D721Med (cell line): ENCODE results near the gene SIRPA.
A peak's percentile ranks its signal among the peaks of the same experiment; 100 is the strongest.

Experiments
- DNase-seq: peaks from one replicate; pipeline ENCODE4 v3.0.0; 2011; ENCODE audit warnings: low spot score; ENCODE audit not compliant: insufficient read length
- FAIRE-seq: peaks from 2 replicates; lab custom pipeline; 2011; peaks lifted over from hg19 to GRCh38; lab: Jason Lieb, UNC
- TF ChIP-seq, protein P1 (sequence below): IDR thresholded peaks from 2 replicates; pipeline ENCODE4 v1.5.1; 2012; ENCODE audit warnings: mild to moderate bottlenecking, control low read depth; ENCODE audit not compliant: insufficient read depth; ENCODE audit errors: missing control alignments

The SIRPA gene

DNA sequence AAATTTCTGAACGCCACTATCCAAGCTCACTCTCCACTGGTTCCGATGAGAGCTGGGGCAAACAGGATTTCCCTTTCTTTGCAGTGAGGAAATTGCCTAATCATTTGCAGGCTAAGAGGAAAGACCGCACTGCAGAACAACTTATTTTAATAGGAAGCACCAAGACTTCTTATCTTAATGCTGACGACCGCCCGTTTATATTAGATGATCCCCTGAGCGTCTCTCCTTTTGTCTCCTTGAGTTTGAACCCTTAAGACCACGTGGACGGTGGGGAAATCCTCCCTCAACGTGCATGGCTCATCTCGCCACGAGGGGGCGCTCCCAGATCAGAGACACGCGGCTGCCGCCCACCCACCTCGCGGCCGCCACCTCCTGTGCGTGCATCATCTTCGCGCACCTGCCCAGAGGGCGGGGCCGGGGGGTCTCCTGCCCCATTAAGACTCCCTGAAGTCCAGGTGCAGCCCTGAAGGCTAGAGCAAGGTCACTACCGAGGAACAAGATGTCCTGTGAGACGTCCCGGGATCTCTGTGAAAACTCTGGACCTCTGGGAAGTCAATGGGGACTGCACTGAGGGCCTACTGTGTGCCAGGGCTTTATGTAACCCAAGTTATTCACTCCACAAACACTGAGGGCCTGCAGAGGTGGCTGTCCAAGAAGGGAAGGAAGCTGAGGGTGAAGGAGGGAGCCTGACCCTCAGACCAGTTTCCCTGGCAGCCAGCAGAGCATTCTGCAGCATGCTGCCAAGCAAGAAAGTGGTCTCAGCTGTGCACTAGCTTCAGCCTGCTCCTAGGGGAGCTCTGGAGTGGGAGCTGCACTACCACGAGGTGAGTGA, 70.5 kb downstream of the SIRPA start:
- FAIRE-seq = no peak
- TF ChIP-seq, protein P1, sequence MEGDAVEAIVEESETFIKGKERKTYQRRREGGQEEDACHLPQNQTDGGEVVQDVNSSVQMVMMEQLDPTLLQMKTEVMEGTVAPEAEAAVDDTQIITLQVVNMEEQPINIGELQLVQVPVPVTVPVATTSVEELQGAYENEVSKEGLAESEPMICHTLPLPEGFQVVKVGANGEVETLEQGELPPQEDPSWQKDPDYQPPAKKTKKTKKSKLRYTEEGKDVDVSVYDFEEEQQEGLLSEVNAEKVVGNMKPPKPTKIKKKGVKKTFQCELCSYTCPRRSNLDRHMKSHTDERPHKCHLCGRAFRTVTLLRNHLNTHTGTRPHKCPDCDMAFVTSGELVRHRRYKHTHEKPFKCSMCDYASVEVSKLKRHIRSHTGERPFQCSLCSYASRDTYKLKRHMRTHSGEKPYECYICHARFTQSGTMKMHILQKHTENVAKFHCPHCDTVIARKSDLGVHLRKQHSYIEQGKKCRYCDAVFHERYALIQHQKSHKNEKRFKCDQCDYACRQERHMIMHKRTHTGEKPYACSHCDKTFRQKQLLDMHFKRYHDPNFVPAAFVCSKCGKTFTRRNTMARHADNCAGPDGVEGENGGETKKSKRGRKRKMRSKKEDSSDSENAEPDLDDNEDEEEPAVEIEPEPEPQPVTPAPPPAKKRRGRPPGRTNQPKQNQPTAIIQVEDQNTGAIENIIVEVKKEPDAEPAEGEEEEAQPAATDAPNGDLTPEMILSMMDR = peak; percentile 70
- DNase-seq = peak; percentile 22

DNA sequence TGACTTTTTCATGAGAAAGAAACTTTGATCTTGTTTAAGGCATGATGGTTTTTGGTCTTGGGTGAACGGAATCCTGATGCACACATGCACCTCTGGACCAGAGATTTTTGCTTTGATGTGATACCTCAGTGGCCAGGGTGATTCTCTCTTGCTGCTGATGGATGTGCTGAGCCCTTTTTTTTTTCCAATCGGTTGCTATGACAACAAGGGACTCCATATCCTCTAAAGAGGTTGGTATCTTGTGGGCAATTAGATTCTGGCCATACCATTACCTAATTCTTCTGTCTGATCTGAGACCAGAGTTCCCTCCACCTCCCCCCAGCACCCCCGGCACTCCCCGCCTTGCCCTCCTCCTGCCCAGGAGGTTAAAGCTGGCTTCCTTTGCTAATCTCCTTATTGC, 73.8 kb downstream of the SIRPA start:
- FAIRE-seq (no peak), DNase-seq (no peak)
- TF ChIP-seq, protein P1 = no peak

DNA sequence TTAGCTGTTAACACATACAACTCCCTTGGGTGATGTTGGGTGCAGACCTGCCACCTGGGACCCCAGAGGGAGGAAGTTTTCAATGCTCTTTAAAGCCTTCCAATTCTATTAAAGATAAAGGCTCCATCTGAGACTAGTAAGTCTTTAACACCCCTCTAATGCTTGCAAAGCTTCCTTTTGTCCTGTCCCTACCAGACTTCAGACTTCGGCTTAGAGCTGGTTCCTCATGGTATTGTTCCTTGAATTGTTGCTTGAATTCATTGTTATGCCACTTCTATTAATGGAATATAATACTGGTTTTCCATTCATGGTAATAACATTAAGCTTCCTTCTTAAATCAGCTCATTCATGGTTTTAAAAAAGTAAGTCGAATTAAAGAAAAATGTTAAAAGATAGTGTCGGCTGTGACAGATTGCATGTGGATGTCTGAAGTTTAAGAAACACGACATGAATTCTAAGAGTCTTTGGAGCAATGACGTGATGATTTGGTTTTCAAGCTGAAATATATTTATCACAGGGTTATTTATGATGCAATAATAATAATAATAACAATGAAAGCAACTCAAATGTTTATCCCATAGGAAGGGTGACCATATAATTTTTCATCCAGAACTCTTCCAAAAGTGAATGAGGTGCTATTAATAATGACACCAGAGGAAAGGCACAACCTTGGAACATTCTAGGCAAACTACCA, 76.8 kb downstream of the SIRPA start:
- FAIRE-seq = no peak
- TF ChIP-seq, protein P1 = no peak
- DNase-seq = no peak

DNA sequence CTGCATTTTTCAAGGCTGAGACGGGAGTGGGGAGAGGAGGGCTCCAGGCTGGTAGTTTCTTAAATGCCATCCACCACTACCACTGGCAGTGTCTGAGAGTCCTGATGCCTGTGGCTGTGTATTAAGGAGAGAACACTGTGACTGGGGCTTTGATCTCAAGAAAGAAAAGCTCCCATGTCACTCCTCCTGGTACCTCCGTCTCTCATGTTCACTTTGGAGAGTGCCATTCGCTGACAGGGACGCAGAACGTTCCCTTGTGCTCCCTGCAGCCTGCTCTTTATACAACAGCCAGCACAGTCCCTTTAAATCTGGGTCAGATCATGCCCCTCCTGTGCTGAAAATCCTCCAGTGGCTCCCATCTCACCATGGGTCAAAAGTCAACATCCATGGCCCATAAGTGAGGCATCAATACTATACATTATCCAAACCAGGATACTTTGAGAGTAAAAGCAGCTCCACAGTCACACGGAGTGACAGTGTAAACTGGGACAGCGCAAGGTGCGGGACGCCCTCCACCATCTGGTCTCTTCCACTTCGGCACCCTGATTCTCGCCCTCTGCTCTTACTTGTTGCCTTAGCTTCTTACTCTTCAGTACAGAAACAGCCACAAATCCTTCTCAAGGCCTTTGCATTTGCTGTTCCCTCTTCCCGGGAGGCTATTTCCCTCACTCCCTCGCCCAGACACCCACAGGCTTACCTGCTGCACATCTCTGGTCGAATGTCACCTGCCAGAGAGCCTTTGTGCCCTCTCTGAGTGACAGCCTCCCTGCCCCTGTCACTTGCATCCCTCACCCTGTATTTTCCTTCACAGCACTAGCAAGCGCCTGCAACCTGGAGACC, 78.6 kb downstream of the SIRPA start:
- FAIRE-seq = no peak
- DNase-seq = no peak
- TF ChIP-seq, protein P1 = no peak

DNA sequence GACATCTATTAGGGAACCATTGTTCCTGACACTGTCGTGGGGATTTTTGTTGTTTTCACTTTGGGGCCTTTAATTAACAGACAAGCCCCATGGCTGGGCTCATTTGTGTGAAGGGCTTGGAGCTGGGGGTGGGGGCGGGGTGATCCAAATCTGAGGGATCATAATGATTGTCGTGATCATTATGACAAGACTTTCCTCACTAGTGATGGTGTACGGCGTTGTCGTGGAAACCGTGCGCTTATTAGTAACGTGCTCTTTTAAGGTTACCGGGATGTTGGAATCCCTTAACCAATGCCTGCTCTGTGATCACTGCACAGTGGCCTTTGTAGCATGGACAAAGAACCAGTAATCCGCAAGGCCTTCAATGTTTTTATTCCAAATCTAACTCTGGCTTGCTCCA, 80.1 kb downstream of the SIRPA start:
- TF ChIP-seq, protein P1 = no peak
- DNase-seq (no peak), FAIRE-seq (no peak)

DNA sequence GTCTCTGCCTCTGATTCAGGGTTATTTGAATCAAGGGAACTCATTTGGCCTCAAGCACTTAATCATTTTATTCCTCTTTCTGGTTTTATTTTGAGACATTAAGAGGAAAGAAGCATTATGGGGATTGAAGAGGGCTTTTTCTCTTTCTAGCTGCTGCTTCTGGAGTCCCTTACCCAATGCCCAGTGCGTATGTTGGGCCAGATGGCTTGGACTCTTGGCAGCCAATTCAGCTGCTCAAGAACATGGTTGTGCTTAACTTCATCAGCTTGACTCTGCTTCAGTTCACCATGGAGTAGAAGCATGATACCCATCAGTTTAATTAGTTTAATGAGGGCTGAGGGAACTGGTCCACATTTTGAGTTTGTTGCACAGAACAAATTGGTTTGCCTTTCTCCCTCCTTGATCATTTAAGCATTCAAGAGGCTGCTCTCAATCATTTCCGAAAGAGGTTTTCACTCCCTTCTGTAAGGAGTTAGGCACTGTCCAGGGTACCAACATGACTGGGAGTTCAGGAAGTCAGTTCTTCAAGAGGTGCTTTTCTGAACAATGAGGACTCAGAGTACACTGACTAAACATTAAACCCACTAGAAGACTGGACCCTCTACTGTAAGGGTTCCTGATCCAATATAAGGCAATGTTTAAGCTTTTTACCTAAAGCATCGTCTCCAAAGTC, 84.0 kb downstream of the SIRPA start:
- DNase-seq (no peak), FAIRE-seq (no peak)
- TF ChIP-seq, protein P1 = no peak
